Esophagus squamous epithelium (tissue), 4 donors: ENCODE data around the gene GALE.

Experiments
- POLR2A ChIP-seq, 4 donors: fragments of 450-650 bp; IDR thresholded peaks; one replicate each; pipeline ENCODE4 v1.6.1; 2017; ENCODE audit warnings: antibody characterized with exemption in 4 of 4, mild to moderate bottlenecking in 4 of 4, moderate library complexity in 3 of 4
- TF ChIP-seq, protein P1 (sequence below), 6 experiments: fragments of 450-650 bp in 4 of 6; fragments of 200-600 bp in 2 of 6; sonication (generic) in 2 of 6; IDR thresholded peaks; one replicate each; pipeline ENCODE4 v1.5.1; 2016 to 2019; ENCODE audit warnings: antibody characterized with exemption in 6 of 6, mild to moderate bottlenecking in 4 of 6, moderate library complexity in 4 of 6

DNA sequence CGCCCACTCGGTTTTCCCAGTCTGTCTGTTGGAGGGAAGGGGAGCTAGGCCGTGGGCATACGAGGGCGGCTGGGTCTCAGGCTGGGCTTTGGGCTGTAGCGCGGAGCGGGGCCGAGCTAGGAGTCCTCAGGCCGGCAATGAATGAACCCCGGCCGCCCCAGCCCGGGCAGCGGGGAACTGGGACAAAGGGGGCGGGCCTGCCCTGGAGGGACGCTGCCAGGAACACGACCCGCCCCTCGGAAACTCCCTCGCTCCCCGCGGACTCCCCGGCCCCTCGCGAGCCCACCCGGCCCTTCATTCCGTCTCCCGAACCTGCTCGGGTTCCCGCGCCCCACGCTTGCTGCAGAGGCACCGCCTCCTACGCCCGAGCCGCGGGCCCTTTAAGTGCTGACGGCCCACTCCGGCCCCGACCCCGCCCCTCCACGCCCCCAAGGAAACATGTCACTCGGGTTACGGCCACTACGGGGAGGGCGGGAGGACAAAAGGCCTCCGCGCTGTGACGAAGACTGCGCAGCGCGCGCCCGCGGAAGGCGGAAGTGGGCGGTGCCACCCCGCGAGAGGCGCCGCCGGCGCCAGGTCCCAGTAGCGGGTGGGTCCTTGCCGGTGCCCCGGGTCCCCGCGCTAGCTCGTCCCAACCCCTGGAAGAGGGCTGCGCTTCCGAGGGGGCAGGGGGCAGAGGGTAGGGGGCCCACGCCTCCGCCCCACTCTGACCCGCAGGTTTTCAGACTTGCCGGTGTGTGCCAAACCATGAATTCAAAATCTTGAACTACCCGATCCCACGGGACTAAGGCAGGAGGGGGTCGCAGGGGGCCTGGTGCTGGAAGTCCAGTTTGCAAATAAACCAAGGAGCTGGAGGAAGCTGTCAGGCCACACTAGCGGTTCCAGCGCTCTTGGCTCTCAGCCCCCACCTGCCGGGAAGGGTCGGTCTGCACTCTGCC lies at the start of gene GALE:
- TF ChIP-seq, protein P1, sequence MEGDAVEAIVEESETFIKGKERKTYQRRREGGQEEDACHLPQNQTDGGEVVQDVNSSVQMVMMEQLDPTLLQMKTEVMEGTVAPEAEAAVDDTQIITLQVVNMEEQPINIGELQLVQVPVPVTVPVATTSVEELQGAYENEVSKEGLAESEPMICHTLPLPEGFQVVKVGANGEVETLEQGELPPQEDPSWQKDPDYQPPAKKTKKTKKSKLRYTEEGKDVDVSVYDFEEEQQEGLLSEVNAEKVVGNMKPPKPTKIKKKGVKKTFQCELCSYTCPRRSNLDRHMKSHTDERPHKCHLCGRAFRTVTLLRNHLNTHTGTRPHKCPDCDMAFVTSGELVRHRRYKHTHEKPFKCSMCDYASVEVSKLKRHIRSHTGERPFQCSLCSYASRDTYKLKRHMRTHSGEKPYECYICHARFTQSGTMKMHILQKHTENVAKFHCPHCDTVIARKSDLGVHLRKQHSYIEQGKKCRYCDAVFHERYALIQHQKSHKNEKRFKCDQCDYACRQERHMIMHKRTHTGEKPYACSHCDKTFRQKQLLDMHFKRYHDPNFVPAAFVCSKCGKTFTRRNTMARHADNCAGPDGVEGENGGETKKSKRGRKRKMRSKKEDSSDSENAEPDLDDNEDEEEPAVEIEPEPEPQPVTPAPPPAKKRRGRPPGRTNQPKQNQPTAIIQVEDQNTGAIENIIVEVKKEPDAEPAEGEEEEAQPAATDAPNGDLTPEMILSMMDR (IDR thresholded peaks at IDR 0.05), result no peak
- TF ChIP-seq POLR2A (IDR thresholded peaks at IDR 0.05), result peak in 3 of 4 donors; percentile 53 to 79 (median 57)
